CD14-positive monocyte (primary cell): ENCODE measurements around the gene SOX14. TPM values are rescaled to one million over a fixed set of nuclear protein-coding genes. Genes with fewer than 3 reads are reported as not detected.

Experiments used
- DNase-seq, 3 donors: peaks; one replicate each; pipeline ENCODE4 v3.0.0-alpha.2; 2011 to 2022
- H2AFZ ChIP-seq: 2 replicates; pipeline ENCODE4 v1.6.0; 2012; ENCODE audit warnings: mild to moderate bottlenecking, low read depth, low read length, inconsistent platforms; ENCODE audit not compliant: insufficient read depth, poor library complexity, severe bottlenecking
- H3K27ac ChIP-seq, 2 donors: 1 replicate in 1 of 2; 2 replicates in 1 of 2; pipeline ENCODE4 v1.5.1; 2012 to 2013; ENCODE audit warnings: low read length in 2 of 2, control low read depth in 1 of 2, inconsistent platforms in 1 of 2, low read depth in 1 of 2, mild to moderate bottlenecking in 1 of 2
- H3K27me3 ChIP-seq, 2 donors: one replicate each; pipeline versions ENCODE4 v1.6.0 to v1.6.1; 2011 to 2013; ENCODE audit warnings: low read length in 2 of 2; ENCODE audit not compliant: control insufficient read depth in 2 of 2, insufficient read depth in 2 of 2
- H3K36me3 ChIP-seq, 2 donors: replicated peaks in 1 of 2; 1 replicate in 1 of 2; 2 replicates in 1 of 2; pipeline versions ENCODE4 v1.5.1 to v1.6.1; 2012 to 2013; ENCODE audit warnings: low read length in 2 of 2, control low read depth in 1 of 2, inconsistent platforms in 1 of 2, mild to moderate bottlenecking in 1 of 2; ENCODE audit not compliant: insufficient read depth in 2 of 2, control insufficient read depth in 1 of 2
- H3K4me1 ChIP-seq, 2 donors: 1 replicate in 1 of 2; 2 replicates in 1 of 2; pipeline versions ENCODE4 v1.5.1 to v1.6.1; 2012 to 2013; ENCODE audit warnings: low read length in 2 of 2, control low read depth in 1 of 2, inconsistent platforms in 1 of 2, mild to moderate bottlenecking in 1 of 2, moderate library complexity in 1 of 2; ENCODE audit not compliant: insufficient read depth in 2 of 2, control insufficient read depth in 1 of 2
- H3K4me2 ChIP-seq: replicated peaks from 2 replicates; pipeline ENCODE3; 2012; ENCODE audit warnings: low read length, moderate library complexity, mild to moderate bottlenecking; ENCODE audit not compliant: poor library complexity, severe bottlenecking; ENCODE audit errors: extremely low read depth
- H3K4me3 ChIP-seq, 3 experiments: fragments of 200-600 bp in 1 of 3; sonication (generic) in 1 of 3; replicated peaks in 1 of 3; 1 replicate in 2 of 3; 2 replicates in 1 of 3; pipeline ENCODE4 v1.5.1; 2011 to 2013; ENCODE audit warnings: low read length in 3 of 3, mild to moderate bottlenecking in 3 of 3, control low read depth in 2 of 3, low read depth in 2 of 3, inconsistent platforms in 1 of 3, moderate library complexity in 1 of 3
- H3K79me2 ChIP-seq: 2 replicates; pipeline ENCODE4 v1.6.0; 2012; ENCODE audit warnings: mild to moderate bottlenecking, control low read depth, inconsistent platforms, low read length, moderate library complexity; ENCODE audit not compliant: insufficient read depth
- H3K9ac ChIP-seq: 2 replicates; pipeline ENCODE4 v1.6.0; 2017; ENCODE audit warnings: low read length, mild to moderate bottlenecking; ENCODE audit not compliant: insufficient read depth, poor library complexity, severe bottlenecking
- H3K9me3 ChIP-seq, 2 donors: replicated peaks in 1 of 2; 1 replicate in 1 of 2; 2 replicates in 1 of 2; pipeline versions ENCODE4 v1.5.1 to v1.6.1; 2012 to 2013; ENCODE audit warnings: low read length in 2 of 2, control low read depth in 1 of 2; ENCODE audit not compliant: control insufficient read depth in 1 of 2, insufficient read depth in 1 of 2
- H4K20me1 ChIP-seq: 2 replicates; pipeline ENCODE4 v1.6.0; 2012; ENCODE audit warnings: mild to moderate bottlenecking, low read length, control low read depth, moderate library complexity; ENCODE audit not compliant: insufficient read depth
- H3K27ac Mint-ChIP-seq, 7 donors: one replicate each; pipeline ENCODE4 v1.8.0; 2020; ENCODE audit warnings: mild to moderate bottlenecking in 7 of 7, mixed read lengths in 7 of 7, moderate library complexity in 6 of 7, inconsistent platforms in 2 of 7
- H3K27me3 Mint-ChIP-seq, 3 donors: one replicate each; pipeline ENCODE4 v1.8.0; 2021 to 2022; ENCODE audit warnings: low read depth in 3 of 3, mild to moderate bottlenecking in 3 of 3, mixed read lengths in 3 of 3, moderate library complexity in 3 of 3, inconsistent platforms in 1 of 3
- H3K36me3 Mint-ChIP-seq, 2 donors: one replicate each; pipeline ENCODE4 v1.8.0; 2020; ENCODE audit warnings: mixed read lengths in 2 of 2, inconsistent platforms in 1 of 2, mild to moderate bottlenecking in 1 of 2
- H3K4me1 Mint-ChIP-seq: one replicate; pipeline ENCODE4 v1.8.0; 2020; ENCODE audit warnings: mild to moderate bottlenecking, mixed read lengths
- H3K4me3 Mint-ChIP-seq, 2 donors: one replicate each; pipeline ENCODE4 v1.8.0; 2020; ENCODE audit warnings: mild to moderate bottlenecking in 2 of 2, mixed read lengths in 2 of 2, moderate library complexity in 1 of 2
- H3K9me3 Mint-ChIP-seq, 7 donors: one replicate each; pipeline ENCODE4 v1.8.0; 2020 to 2022; ENCODE audit warnings: mixed read lengths in 7 of 7, mild to moderate bottlenecking in 6 of 7, moderate library complexity in 6 of 7, inconsistent platforms in 2 of 7
- CTCF ChIP-seq: fragments of 200-600 bp; IDR thresholded peaks from one replicate; pipeline ENCODE4 v1.8.0; 2022; ENCODE audit warnings: antibody characterized with exemption, mild to moderate bottlenecking
- WGBS: methylation state at CpG from one replicate; pipeline ENCODE4 v1.1.5; 2013; ENCODE audit warnings: missing lambda C conversion rate; ENCODE audit not compliant: insufficient coverage; 5-methylcytosine and 5-hydroxymethylcytosine counted together
- intact Hi-C, 2 donors: fragments of 100-400 bp; cut with micrococcal nuclease; formaldehyde crosslinking; loops; one replicate each; pipeline versions ENCODE4 v1.15.0 to v1.15.1; 2023
- polyA plus RNA-seq, 3 donors: library from polyadenylated mRNA; depleted of rRNA in 1 of 3; unstranded in 2 of 3; stranded (reverse) in 1 of 3; fragments of 300-500 nt in 2 of 3; fragments of >200 nt in 1 of 3; fragmentation: Illumina TruSeq in 2 of 3; gene quantifications; 1 replicate in 2 of 3; 2 replicates in 1 of 3; pipeline ENCODE4 v1.2.3, GENCODE V29; 2012 to 2021

The SOX14 gene
- polyA plus RNA-seq, 3 donors, result not detected

GRCh38 chr3:137812023-137812422, 47.9 kb downstream of the SOX14 start:
- no peaks in the 10 kb centered on the region for H3K9me3 ChIP-seq
- H3K27me3 Mint-ChIP-seq, result peaks cover 3 to 7% (median 6%) of the 10 kb centered on the region in 3 donors
- H2AFZ ChIP-seq, result no peak overlapping the region
- no peak overlapping the region for H3K4me2 ChIP-seq
- H3K27me3 ChIP-seq, result peaks cover 0 to 2% of the 10 kb centered on the region in 2 donors
- H3K4me3 Mint-ChIP-seq, result no peak overlapping the region
- H3K4me1 Mint-ChIP-seq, result no peaks in the 10 kb centered on the region
- no peak overlapping the region for H3K4me3 ChIP-seq
- DNase-seq, result no peak
- WGBS, result 33% methylated on average over 1 of the region's 4 CpGs
- intact Hi-C loops, result no loop called here
- H3K9ac ChIP-seq, result no peak overlapping the region
- no peak overlapping the region for H3K27ac Mint-ChIP-seq
- no peaks in the 10 kb centered on the region for H3K36me3 Mint-ChIP-seq
- TF ChIP-seq CTCF, result no peak
- H4K20me1 ChIP-seq, result no peaks in the 10 kb centered on the region
- no peaks in the 10 kb centered on the region for H3K4me1 ChIP-seq
- H3K36me3 ChIP-seq, result no peaks in the 10 kb centered on the region
- H3K27ac ChIP-seq, result no peak overlapping the region
- peaks cover 0 to 2% (median 0%) of the 10 kb centered on the region in 7 donors for H3K9me3 Mint-ChIP-seq
- H3K79me2 ChIP-seq, result no peaks in the 10 kb centered on the region

GRCh38 chr3:137815251-137815650, 51.1 kb downstream of the SOX14 start:
- H3K36me3 Mint-ChIP-seq, result no peaks in the 10 kb centered on the region
- H3K79me2 ChIP-seq, result no peaks in the 10 kb centered on the region
- no peaks in the 10 kb centered on the region for H3K9me3 ChIP-seq
- no peaks in the 10 kb centered on the region for H4K20me1 ChIP-seq
- H3K4me1 ChIP-seq, result no peaks in the 10 kb centered on the region
- no peak for TF ChIP-seq CTCF
- H3K27ac ChIP-seq, result no peak overlapping the region
- no peak overlapping the region for H3K4me3 ChIP-seq
- H3K9me3 Mint-ChIP-seq, result peaks cover 0 to 2% (median 0%) of the 10 kb centered on the region in 7 donors
- WGBS, result 93% methylated on average over 8 of the region's 8 CpGs
- DNase-seq, result no peak
- H3K4me1 Mint-ChIP-seq, result no peaks in the 10 kb centered on the region
- no peak overlapping the region for H3K27ac Mint-ChIP-seq
- no peak overlapping the region for H3K4me3 Mint-ChIP-seq
- H3K36me3 ChIP-seq, result no peaks in the 10 kb centered on the region
- H3K27me3 Mint-ChIP-seq, result peaks cover 0 to 3% (median 0%) of the 10 kb centered on the region in 3 donors
- intact Hi-C loops, result no loop called here
- H3K4me2 ChIP-seq, result no peak overlapping the region
- no peak overlapping the region for H2AFZ ChIP-seq
- no peaks in the 10 kb centered on the region for H3K27me3 ChIP-seq
- no peak overlapping the region for H3K9ac ChIP-seq

Other genes with a start within 250 kb of the SOX14 start
- gene CLDN18, start 245.8 kb downstream of the SOX14 start, polyA plus RNA-seq, result not detected